ENCODE measurements around the gene HEXIM1.

HEXIM1 gene

DNA sequence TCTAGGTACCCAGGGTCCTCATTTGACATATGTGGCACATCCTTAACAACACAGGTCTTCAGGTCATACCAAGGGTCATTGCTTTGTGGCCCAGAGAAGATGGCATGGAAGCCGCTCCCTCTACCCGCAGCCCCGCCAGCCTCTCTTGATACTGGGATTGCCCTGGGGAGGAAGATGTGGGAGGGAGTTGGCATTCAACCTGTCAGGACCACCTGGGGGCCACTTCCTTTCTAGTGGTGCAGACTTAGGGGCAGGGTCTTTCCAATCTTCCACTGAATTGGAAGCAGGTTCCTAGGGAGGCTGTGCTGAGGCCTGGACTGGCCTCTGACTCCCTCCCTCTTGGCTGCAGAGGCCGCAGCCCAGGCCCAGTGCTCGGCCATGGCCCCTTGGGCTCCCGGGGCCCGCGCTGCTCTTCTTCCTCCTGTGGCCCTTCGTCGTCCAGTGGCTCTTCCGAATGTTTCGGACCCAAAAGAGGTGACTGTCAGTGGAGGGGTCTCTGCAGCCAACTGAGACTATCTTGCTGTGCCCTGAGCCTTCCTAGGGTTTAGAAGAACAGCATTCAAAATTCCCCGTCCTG is 5.1 kb upstream of the HEXIM1 start:
- TF ChIP-seq GATA3 (IDR thresholded peaks at IDR 0.05; ENCODE audit: low read depth, low read length) (no peak), GATA2 (IDR thresholded peaks at IDR 0.05; ENCODE audit: low read depth, low read length) (no peak)

GRCh38 chr17:45143767-45144198 is 4.5 kb upstream of the HEXIM1 start:
- TF ChIP-seq GATA2 (IDR thresholded peaks at IDR 0.05; ENCODE audit: low read depth, low read length) (no peak), GATA3 (IDR thresholded peaks at IDR 0.05; ENCODE audit: low read depth, low read length) (no peak)

DNA sequence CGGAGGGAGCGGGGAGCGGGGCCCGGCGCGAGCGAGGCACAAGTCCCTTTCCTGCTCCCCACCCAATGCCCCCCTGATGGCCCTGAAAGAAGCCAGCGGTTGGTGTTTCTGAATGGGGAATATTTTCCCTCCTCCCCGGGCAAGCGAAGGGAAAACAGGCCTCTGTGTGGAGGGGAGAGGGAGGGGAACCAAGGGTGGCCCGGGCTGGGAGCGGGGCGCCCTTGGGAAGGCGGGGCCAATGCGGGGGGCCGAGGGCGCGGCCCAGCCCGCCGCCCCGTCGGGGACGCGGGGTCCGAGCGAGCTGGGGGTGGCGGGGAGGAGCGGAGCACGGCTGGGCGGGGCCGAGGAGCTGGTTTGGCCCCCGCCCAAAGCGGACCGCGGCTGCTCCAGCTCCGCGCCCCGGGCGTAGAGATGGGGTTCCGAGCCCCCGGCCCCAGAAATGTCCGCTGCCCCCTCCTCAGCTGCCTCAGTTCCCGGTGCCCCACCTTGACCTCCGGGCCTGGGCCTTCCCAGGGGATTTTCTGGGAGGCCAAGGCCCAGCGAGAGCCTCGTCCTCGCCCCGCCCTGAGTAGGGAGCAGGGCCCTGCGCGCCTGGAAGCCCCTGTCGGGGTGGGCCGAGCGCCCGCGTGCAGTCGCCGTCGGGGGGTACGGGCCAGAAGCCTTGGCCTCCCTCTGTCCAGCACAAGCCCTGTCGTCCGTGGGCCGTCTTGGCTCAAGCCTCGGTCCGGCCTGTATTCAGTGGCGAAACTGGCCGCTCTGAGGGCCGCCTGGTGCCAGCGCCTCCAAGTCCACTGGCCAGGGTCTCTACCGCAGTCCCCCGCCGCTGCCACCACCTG is 3.9 kb upstream of the HEXIM1 start:
- no peak for TF ChIP-seq GATA3 (IDR thresholded peaks at IDR 0.05; ENCODE audit: low read depth, low read length)
- no peak for TF ChIP-seq GATA2 (IDR thresholded peaks at IDR 0.05; ENCODE audit: low read depth, low read length)

DNA sequence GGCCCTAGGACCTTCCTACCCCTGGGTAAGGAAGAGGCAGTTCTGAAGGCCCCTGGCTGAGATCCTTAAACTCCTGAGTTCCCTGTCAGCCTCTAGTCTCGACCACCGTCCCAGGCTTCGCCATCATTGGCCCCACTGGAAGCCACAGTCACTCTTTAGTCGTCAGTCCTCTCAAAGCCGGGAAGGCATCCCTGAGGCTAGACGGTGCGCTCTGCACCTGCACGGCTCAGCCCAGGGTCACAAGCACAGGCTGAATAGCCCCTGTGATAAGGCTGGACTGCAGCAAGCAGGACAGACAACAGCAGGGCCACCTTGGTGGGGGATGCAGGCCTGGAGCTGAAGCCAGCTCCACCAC is 3.3 kb upstream of the HEXIM1 start:
- no peak for TF ChIP-seq GATA2 (IDR thresholded peaks at IDR 0.05; ENCODE audit: low read depth, low read length)

DNA sequence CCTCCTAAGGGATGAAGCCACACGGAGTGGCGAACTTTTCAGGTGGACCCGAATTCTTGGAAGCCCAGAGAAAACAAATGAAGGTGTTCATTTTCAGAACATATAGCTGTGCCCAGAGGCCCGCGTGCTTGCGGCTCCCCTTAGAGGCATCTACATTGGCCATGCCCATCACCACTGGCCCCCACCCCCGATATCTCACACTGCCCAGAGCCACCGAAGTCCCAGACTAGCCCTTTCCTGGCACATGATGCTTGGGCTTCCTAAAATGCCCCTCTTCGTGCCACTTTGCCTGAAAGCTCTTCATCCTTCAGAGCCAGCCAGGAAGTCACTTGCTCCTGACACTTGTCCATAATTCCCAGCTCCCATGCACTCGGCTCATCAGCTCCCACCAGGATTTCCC is 2.1 kb upstream of the HEXIM1 start:
- no peak for TF ChIP-seq GATA3 (IDR thresholded peaks at IDR 0.05; ENCODE audit: low read depth, low read length)
- TF ChIP-seq GATA2 (IDR thresholded peaks at IDR 0.05; ENCODE audit: low read depth, low read length) = no peak

- TF ChIP-seq GATA2 (IDR thresholded peaks at IDR 0.05; ENCODE audit: low read depth, low read length) = no peak
- TF ChIP-seq GATA3 (IDR thresholded peaks at IDR 0.05; ENCODE audit: low read depth, low read length) = no peak
These were observed 1.7 kb upstream of the HEXIM1 start for GRCh38 chr17:45146592-45146889.

- no peak for TF ChIP-seq GATA2 (IDR thresholded peaks at IDR 0.05; ENCODE audit: low read depth, low read length)
- no peak for TF ChIP-seq GATA3 (IDR thresholded peaks at IDR 0.05; ENCODE audit: low read depth, low read length)
These were observed 1.2 kb upstream of the HEXIM1 start for GRCh38 chr17:45146890-45147580.

DNA sequence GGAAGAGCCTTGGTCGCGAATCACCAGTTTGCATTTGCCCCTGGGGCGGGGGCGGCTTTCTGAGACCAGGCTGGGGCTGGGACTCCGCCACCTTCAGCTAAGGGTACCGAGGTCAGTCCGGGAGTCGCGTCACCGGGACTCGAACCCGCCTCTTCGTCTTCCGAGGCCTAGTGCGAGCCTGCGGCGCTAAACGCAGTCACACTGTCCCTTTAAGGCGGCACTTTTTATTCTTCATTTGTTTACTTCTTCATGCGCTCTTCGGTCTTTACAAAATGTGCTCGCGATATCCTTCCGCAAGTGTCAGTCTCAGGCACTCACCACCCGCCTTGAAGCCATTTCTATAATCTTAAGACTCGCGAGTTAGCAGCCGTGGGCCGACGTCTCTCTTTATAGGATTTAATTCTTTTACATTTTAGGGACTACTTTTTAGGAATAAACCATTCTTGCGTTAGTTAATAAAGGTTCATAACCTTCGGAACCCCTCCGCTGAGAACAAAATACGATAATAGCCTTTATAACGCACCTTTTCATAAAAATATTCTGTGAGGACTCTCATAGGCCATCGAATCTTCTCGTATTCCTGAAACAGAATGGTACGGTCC is 593 bp upstream of the HEXIM1 start:
- no peak for TF ChIP-seq GATA3 (IDR thresholded peaks at IDR 0.05; ENCODE audit: low read depth, low read length)
- TF ChIP-seq GATA2 (IDR thresholded peaks at IDR 0.05; ENCODE audit: low read depth, low read length) = no peak

DNA sequence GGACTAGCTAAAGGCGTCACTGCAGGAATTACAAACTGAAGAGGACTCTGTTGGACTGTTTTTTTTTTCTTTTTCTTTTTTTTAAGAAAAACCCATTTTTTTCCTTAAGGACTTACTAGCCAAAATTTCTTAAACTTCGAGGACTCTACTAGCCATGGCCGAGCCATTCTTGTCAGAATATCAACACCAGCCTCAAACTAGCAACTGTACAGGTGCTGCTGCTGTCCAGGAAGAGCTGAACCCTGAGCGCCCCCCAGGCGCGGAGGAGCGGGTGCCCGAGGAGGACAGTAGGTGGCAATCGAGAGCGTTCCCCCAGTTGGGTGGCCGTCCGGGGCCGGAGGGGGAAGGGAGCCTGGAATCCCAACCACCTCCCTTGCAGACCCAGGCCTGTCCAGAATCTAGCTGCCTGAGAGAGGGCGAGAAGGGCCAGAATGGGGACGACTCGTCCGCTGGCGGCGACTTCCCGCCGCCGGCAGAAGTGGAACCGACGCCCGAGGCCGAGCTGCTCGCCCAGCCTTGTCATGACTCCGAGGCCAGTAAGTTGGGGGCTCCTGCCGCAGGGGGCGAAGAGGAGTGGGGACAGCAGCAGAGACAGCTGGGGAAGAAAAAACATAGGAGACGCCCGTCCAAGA is 878 bp downstream of the HEXIM1 start:
- TF ChIP-seq GATA2 (IDR thresholded peaks at IDR 0.05; ENCODE audit: low read depth, low read length) = no peak
- TF ChIP-seq GATA3 (IDR thresholded peaks at IDR 0.05; ENCODE audit: low read depth, low read length) = no peak

DNA sequence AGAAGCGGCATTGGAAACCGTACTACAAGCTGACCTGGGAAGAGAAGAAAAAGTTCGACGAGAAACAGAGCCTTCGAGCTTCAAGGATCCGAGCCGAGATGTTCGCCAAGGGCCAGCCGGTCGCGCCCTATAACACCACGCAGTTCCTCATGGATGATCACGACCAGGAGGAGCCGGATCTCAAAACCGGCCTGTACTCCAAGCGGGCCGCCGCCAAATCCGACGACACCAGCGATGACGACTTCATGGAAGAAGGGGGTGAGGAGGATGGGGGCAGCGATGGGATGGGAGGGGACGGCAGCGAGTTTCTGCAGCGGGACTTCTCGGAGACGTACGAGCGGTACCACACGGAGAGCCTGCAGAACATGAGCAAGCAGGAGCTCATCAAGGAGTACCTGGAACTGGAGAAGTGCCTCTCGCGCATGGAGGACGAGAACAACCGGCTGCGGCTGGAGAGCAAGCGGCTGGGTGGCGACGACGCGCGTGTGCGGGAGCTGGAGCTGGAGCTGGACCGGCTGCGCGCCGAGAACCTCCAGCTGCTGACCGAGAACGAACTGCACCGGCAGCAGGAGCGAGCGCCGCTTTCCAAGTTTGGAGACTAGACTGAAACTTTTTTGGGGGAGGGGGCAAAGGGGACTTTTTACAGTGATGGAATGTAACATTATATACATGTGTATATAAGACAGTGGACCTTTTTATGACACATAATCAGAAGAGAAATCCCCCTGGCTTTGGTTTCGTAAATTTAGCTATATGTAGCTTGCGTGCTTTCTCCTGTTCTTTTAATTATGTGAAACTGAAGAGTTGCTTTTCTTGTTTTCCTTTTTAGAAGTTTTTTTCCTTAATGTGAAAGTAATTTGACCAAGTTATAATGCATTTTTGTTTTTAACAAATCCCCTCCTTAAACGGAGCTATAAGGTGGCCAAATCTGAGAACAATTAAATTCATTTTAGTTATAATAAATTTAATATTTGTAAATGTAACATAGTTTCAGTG is 1.7 kb downstream of the HEXIM1 start:
- TF ChIP-seq GATA3 (IDR thresholded peaks at IDR 0.05; ENCODE audit: low read depth, low read length) = no peak
- TF ChIP-seq GATA2 (IDR thresholded peaks at IDR 0.05; ENCODE audit: low read depth, low read length) = no peak

DNA sequence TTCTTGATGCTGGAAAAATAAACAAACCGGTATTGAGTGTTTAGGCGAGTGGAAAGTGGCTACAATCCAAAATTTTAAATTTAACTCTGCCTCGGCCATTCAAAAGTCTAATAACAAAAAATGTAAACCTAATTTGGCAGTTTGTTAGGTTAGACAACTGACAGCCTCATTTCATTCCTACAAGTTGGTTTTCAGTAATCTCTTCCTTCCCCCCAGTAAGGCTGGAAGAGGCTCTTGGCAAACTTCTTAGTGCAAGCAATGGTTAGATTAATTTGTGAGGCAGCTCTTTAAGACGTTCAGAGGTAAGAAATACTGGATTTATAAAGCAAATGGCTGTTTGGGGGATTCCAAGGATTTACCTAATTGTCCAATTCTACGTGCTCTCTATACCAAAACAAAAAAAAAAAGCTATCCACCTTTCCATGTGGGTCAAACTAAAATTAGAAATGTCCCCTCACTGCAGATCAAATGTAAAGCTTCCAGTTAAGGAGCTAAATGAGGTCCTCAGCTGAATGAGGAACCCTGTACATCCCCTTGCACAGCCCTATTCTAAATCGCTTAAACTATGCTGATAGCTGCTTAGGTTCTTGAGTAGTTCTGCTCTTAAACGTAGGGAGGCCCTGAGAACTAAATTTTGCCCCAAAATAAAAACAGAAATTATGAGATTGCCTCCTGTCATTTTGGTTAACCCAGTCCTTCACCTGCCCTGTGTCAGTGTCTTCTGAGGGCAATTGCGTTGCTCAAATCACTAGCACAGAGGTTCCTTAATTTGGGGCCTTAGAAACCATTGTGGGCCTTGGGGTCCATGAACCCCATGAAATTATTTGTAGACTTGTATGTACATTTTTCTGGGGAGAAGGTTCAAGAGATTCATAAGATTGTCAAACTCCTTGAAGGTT is 2.9 kb downstream of the HEXIM1 start:
- TF ChIP-seq GATA2 (IDR thresholded peaks at IDR 0.05; ENCODE audit: low read depth, low read length) = no peak
- no peak for TF ChIP-seq GATA3 (IDR thresholded peaks at IDR 0.05; ENCODE audit: low read depth, low read length)

- no peak for TF ChIP-seq GATA2 (IDR thresholded peaks at IDR 0.05; ENCODE audit: low read depth, low read length)
- TF ChIP-seq GATA3 (IDR thresholded peaks at IDR 0.05; ENCODE audit: low read depth, low read length) = no peak
These were observed 6.8 kb downstream of the HEXIM1 start for GRCh38 chr17:45155029-45155428.
